Endodermal cell (in vitro differentiated cells): ENCODE data around the gene PLEKHA8. TPM values are rescaled to one million over a fixed set of nuclear protein-coding genes. Genes with fewer than 3 reads are reported as not detected.

Source experiments
- DNase-seq: peaks from one replicate; pipeline ENCODE4 v3.0.0-alpha.2; 2017
- H3K27ac ChIP-seq: 2 replicates; pipeline ENCODE4 v1.5.1; 2013; ENCODE audit warnings: mild to moderate bottlenecking, low read depth, low read length, moderate library complexity
- H3K27me3 ChIP-seq: 2 replicates; pipeline ENCODE4 v1.6.1; 2013; ENCODE audit warnings: mild to moderate bottlenecking, low read length, moderate library complexity; ENCODE audit not compliant: insufficient read depth, control insufficient read depth, poor library complexity, severe bottlenecking
- H3K36me3 ChIP-seq: 2 replicates; pipeline ENCODE4 v1.7.0; 2013; ENCODE audit warnings: mild to moderate bottlenecking, low read length, moderate library complexity; ENCODE audit not compliant: control insufficient read depth, insufficient read depth
- H3K4me1 ChIP-seq: one replicate; pipeline ENCODE4 v1.7.0; 2013; ENCODE audit warnings: low read length; ENCODE audit not compliant: control insufficient read depth, insufficient read depth
- H3K4me3 ChIP-seq: 2 replicates; pipeline ENCODE4 v1.5.1; 2013; ENCODE audit warnings: mild to moderate bottlenecking, low read length, moderate library complexity
- H3K9ac ChIP-seq: 2 replicates; pipeline ENCODE4 v1.6.1; 2013; ENCODE audit warnings: mild to moderate bottlenecking, low read length, moderate library complexity; ENCODE audit not compliant: poor library complexity, severe bottlenecking; ENCODE audit errors: extremely low read depth
- H3K9me3 ChIP-seq: 2 replicates; pipeline ENCODE4 v1.6.1; 2013; ENCODE audit warnings: mild to moderate bottlenecking, low read length, moderate library complexity; ENCODE audit not compliant: control insufficient read depth
- H3K27ac Mint-ChIP-seq: 2 replicates; pipeline ENCODE4 v1.8.0; 2020; ENCODE audit warnings: mixed read lengths
- H3K27me3 Mint-ChIP-seq: 2 replicates; pipeline ENCODE4 v1.8.0; 2021; ENCODE audit warnings: mild to moderate bottlenecking, mixed read lengths; ENCODE audit not compliant: insufficient read depth
- H3K36me3 Mint-ChIP-seq: 2 replicates; pipeline ENCODE4 v1.8.0; 2020; ENCODE audit warnings: low read depth, mixed read lengths
- H3K4me1 Mint-ChIP-seq: 2 replicates; pipeline ENCODE4 v1.8.0; 2020; ENCODE audit warnings: mixed read lengths
- H3K4me3 Mint-ChIP-seq: 2 replicates; pipeline ENCODE4 v1.8.0; 2020; ENCODE audit warnings: mild to moderate bottlenecking, moderate library complexity, mixed read lengths
- H3K9me3 Mint-ChIP-seq: 2 replicates; pipeline ENCODE4 v1.8.0; 2020; ENCODE audit warnings: mild to moderate bottlenecking, mixed read lengths
- WGBS, 2 experiments: methylation state at CpG; one replicate each; pipeline versions ENCODE4 v1.1.5 to v1.1.7; 2013; ENCODE audit warnings: missing lambda C conversion rate in 2 of 2, mixed read lengths in 1 of 2; ENCODE audit not compliant: insufficient coverage in 1 of 2, insufficient read length in 1 of 2; 5-methylcytosine and 5-hydroxymethylcytosine counted together
- total RNA-seq, 2 donors: library from RNA; stranded (reverse); fragmentation: NEBNext Ultra II Directional in 1 of 2; extraction: Animal tissue kit (Norgen Biotek cat#: 25700) in 1 of 2; gene quantifications; 2 replicates in 1 of 2; 3 replicates in 1 of 2; pipeline ENCODE4 v1.2.1, GENCODE V29; 2021
- TF ChIP-seq, protein P1 (sequence below): fragments of 200-600 bp; sonication (generic); conservative IDR thresholded peaks from 2 replicates; pipeline ENCODE4 v1.5.0; 2021; ENCODE audit warnings: antibody characterized with exemption, mild to moderate bottlenecking

The PLEKHA8 gene
- total RNA-seq, 2 donors from 2014 or later: 37.7 to 42.2 TPM

- Histone ChIP-seq H3K9ac (no peak overlapping the region), H3K27ac (no peak overlapping the region), H3K36me3 (no peaks in the 10 kb centered on the region), H3K27me3 (peaks cover 39% of the 10 kb centered on the region), H3K9me3 (no peaks in the 10 kb centered on the region), H3K4me1 (no peaks in the 10 kb centered on the region), H3K4me3 (no peak overlapping the region)
- peaks cover 2% of the 10 kb centered on the region for H3K36me3 Mint-ChIP-seq
- H3K4me3 Mint-ChIP-seq: no peak overlapping the region
- no peak for DNase-seq
- 84 to 92% methylated on average over 2 of the region's 2 CpGs for WGBS, 2 experiments
- TF ChIP-seq, protein P1, sequence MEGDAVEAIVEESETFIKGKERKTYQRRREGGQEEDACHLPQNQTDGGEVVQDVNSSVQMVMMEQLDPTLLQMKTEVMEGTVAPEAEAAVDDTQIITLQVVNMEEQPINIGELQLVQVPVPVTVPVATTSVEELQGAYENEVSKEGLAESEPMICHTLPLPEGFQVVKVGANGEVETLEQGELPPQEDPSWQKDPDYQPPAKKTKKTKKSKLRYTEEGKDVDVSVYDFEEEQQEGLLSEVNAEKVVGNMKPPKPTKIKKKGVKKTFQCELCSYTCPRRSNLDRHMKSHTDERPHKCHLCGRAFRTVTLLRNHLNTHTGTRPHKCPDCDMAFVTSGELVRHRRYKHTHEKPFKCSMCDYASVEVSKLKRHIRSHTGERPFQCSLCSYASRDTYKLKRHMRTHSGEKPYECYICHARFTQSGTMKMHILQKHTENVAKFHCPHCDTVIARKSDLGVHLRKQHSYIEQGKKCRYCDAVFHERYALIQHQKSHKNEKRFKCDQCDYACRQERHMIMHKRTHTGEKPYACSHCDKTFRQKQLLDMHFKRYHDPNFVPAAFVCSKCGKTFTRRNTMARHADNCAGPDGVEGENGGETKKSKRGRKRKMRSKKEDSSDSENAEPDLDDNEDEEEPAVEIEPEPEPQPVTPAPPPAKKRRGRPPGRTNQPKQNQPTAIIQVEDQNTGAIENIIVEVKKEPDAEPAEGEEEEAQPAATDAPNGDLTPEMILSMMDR: no peak
- H3K4me1 Mint-ChIP-seq: peaks cover 1% of the 10 kb centered on the region
- no peak overlapping the region for H3K27ac Mint-ChIP-seq
- peaks cover 37% of the 10 kb centered on the region for H3K27me3 Mint-ChIP-seq
- H3K9me3 Mint-ChIP-seq: no peaks in the 10 kb centered on the region
These were observed 141.4 kb downstream of the PLEKHA8 start for GRCh38 chr7:30169579-30169978.

GRCh38 chr7:30170476-30171205, 142.4 kb downstream of the PLEKHA8 start:
- DNase-seq: no peak
- H3K36me3 Mint-ChIP-seq: peaks cover 2% of the 10 kb centered on the region
- Histone ChIP-seq H3K36me3 (no peaks in the 10 kb centered on the region), H3K27ac (no peak overlapping the region), H3K9me3 (no peaks in the 10 kb centered on the region), H3K27me3 (peaks cover 39% of the 10 kb centered on the region), H3K9ac (no peak overlapping the region), H3K4me3 (no peak overlapping the region), H3K4me1 (no peaks in the 10 kb centered on the region)
- no peak overlapping the region for H3K27ac Mint-ChIP-seq
- H3K4me3 Mint-ChIP-seq: no peak overlapping the region
- H3K9me3 Mint-ChIP-seq: no peaks in the 10 kb centered on the region
- TF ChIP-seq, protein P1: no peak
- H3K4me1 Mint-ChIP-seq: peaks cover 1% of the 10 kb centered on the region
- WGBS, 2 experiments: 92 to 93% methylated on average over 5 to 6 of the region's 6 CpGs
- peaks cover 37% of the 10 kb centered on the region for H3K27me3 Mint-ChIP-seq

DNA sequence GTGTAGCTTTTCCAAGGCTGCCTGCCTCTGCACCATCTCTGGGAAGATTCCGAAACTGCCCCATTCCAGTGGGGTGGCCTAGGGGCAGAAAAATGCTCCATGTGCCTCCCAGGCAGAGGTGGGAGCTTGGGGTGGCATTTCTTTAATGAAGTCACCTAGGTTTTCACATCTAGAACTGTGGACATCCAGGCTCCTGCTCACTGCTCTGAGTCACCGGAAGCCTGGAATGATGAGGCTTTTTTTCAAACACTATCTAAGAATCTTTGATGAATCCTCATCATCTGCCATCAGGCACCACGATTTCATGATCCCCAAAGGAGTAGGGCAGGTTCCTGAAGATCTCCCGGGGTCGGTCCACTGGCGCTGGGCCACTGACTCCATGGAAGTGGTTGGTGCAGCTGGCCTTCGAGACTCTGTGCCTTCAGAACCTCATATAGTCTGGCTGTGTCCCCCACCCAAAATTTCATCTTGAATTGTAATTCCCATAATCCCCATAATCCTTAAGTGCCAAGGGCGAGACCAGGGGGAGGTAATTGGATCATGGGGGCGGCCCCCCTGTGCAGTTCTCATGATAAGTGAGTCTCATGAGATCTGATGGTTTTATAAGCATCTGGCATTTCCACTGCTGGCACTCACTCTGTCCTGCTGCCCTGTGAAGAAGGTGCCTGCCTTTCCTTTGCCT, 143.7 kb downstream of the PLEKHA8 start:
- Mint-ChIP-seq H3K27ac (no peak overlapping the region), H3K9me3 (no peaks in the 10 kb centered on the region), H3K4me1 (peaks cover 3% of the 10 kb centered on the region), H3K4me3 (no peak overlapping the region), H3K36me3 (peaks cover 2% of the 10 kb centered on the region), H3K27me3 (peaks cover 33% of the 10 kb centered on the region)
- H3K36me3 ChIP-seq: no peaks in the 10 kb centered on the region
- H3K27ac ChIP-seq: no peak overlapping the region
- 83 to 85% methylated on average over 5 to 9 of the region's 9 CpGs for WGBS, 2 experiments
- H3K4me3 ChIP-seq: no peak overlapping the region
- no peaks in the 10 kb centered on the region for H3K4me1 ChIP-seq
- H3K27me3 ChIP-seq: peaks cover 39% of the 10 kb centered on the region
- H3K9me3 ChIP-seq: no peaks in the 10 kb centered on the region
- no peak for DNase-seq
- H3K9ac ChIP-seq: no peak overlapping the region
- TF ChIP-seq, protein P1: no peak
